HG03066 (cell line): Measurements from ENCODE around the gene UQCC2.

Experiments used
- ATAC-seq: cut with Tn5 transposase; IDR thresholded peaks from one replicate; pipeline ENCODE4 v1.9.1; 2021; ENCODE audit warnings: low read depth; ENCODE audit not compliant: unreplicated experiment

Gene UQCC2

GRCh38 chr6:33727126-33727525 is 15.6 kb upstream of the UQCC2 start:
- ATAC-seq = no peak

DNA sequence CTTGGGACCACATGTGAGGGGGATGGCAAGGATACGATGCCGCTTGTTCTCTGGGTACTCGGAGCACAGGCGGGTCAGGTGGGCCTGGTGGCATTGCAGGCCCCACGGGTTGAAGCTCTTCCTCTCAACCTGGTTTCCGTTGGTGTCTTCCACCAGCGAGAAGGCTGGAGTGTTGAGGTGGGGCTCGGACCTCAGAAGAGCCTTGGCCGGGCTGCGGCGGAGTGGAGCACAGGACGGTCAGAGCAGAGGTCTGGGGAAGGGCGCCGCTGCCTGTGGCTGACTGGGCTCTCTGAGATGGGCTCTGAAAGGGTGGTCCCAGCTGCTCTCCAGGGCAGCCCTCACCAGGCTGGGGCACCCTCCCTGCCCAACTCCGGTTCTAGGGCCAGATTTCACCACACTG is 15.2 kb upstream of the UQCC2 start:
- no peak for ATAC-seq

- no peak for ATAC-seq
Measured at GRCh38 chr6:33725891-33726673, 14.6 kb upstream of the UQCC2 start.

- ATAC-seq = no peak
Measured at GRCh38 chr6:33725222-33725621, 13.7 kb upstream of the UQCC2 start.

DNA sequence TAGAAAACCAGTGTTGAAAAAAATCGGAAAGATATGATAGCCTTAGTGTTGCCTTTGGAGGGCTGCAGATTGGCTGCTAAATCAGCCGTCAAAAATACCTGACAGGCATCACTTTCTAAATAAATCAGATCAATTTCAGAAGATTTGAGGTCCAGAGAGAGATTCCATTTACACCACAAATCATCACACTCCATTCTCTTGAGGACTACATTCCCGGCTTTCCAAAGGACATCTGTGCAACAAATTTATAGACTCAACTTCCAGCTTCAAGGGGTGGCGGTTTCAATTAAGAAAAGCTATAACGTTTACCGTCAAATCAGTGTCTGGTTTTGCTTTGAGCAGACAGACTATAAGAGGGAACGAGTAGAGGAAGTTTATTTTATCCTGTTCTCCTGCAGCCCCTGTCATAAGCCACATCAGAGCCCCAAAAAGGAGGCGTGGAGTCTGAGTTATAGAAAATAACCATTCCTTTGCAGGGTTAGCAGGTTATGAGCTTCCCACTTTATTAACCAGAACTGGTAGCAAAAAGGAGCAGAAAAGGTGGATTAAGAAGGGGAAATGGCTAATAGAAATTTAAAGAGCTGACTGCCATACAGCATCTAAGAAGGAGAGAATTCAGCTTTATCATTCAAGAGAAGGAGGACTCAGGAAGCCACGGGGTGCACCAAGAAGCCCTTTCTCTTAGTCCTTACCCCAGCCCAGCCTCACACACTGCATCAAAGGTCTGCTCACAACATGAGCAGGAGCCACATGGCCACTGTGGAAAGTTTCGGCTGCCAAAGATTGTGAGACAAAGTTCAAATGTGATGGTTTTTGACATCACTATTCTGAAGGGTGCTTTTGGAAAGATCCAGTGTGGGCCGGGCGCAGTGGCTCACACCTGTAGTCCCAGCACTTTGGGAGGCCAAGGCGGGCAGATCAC is 12.9 kb upstream of the UQCC2 start:
- ATAC-seq = no peak

DNA sequence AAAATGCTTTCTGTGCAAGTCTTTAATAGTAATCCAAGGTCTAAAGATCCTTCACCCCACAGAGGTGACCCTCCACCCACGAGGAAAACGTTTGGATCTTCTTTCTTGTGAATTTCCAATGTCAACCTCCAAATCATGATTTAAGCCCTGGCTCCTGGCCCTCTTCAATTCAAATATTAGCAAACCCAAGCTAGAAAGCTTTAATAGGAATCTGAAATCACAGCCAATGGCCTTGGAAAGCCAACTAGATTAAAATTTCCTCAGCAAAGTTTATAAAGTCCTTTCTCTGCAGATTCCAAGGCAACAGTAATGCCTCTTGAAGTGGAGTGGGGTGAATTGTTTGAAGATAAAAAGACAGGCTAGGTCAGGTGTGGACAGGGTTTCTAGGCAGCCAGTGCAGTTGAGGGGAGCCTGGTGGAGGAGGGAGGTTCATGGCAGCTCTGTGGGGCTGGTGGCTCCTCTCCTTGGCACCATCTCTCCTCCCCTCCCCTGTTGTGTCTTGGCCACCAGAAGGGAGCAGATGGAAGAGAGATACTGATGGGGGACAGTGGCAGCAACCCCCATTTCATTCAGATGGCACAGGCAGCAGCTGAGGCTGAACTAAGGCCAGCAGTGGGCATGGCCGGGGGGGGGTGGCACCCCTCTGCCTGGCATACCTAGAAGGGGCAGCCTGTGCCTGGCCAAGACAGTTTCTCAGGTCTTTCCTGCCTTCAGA is 12.0 kb upstream of the UQCC2 start:
- no peak for ATAC-seq

DNA sequence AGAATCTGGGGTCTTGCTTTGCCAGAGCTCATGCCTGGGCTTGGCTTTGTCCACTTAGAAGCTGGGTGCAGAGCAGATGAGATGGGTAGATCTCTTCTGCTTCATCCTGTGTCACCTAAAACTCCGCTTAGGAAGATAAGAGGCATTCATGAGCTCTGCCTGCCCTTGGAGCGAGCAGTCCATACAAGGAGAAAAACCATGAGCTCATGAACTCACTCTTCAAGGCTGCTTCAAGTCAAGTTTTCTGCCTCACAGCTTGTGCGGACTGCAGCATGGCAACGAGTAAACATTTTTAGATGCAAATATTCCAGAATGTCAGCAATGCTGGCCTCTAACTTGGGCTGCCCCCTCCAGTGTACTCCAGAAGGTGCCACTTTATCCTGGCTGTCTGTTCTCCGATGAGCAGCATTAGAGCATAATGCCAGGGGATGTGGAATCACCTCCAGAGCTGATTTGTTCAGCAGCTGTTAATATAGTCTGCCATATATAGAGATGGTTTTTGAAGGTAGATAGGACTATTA is 10.7 kb upstream of the UQCC2 start:
- no peak for ATAC-seq

GRCh38 chr6:33721508-33721907 is 10.0 kb upstream of the UQCC2 start:
- no peak for ATAC-seq

DNA sequence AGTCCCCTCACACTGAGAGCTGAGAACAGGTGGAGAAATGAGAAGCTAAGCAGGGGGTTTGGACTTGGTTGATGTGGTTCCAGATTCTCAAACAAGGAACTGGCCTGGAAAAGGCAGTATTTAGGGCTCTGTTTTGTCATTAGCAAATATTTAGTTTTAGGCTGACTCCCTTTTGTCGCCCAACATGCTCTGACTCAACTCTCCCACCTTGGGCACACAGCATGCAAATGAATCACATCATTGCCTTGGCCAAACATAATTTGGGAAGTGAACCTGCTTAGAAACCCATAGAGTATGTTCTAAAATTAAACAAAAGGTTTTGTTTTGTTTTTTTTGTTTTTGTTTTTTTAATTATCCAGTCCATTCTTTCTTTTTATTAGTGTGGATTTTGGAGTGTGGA is 9.5 kb upstream of the UQCC2 start:
- no peak for ATAC-seq

DNA sequence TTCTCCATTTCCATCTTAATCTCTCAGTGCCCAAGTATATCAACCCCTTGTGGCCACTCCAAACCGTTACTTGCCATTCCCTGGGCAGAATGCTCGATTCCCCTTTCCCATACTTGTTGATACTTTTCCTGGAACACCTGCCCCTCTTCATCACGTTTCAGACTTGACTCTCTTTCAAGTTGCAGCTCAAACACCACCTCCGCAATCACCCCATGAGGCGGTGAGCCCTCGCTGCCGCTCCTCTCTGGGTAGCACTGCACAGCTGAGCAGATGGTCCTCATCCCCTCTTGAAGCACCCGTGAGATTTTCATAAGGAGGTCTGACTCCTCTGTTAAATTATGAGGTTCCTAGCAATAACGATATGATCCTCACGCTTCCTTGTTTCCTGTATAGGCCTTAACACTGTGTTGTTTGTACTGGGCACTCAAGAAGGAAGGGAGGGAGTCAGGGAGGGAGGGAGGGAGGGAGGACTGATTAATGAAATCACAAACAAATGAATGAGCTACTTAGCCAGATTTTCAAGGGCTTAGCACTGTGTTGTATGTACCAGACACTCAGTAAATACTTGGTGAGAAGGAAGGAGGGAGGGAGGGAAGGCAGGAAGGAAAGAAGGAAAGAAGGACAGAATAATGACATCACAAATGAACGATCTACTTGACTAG is 8.0 kb upstream of the UQCC2 start:
- ATAC-seq = no peak

DNA sequence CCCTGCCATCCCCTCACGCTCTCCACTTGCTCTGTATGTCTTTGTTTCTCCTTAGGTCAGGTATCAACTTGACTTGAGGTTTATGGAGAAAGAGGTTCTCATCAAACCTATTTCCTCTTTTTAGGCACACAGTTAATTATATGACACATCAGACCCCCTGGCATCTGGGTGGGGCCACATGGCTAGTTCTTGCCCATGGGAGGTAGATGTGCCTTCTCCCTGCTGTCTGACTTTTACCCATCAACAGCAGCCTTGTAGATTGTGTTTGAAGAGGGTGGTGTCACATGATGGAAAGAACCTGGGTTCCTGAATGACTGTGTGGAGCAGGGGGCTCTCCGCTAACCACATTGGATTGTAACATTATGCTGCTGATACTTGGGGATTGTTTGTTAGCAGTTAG is 7.2 kb upstream of the UQCC2 start:
- no peak for ATAC-seq

DNA sequence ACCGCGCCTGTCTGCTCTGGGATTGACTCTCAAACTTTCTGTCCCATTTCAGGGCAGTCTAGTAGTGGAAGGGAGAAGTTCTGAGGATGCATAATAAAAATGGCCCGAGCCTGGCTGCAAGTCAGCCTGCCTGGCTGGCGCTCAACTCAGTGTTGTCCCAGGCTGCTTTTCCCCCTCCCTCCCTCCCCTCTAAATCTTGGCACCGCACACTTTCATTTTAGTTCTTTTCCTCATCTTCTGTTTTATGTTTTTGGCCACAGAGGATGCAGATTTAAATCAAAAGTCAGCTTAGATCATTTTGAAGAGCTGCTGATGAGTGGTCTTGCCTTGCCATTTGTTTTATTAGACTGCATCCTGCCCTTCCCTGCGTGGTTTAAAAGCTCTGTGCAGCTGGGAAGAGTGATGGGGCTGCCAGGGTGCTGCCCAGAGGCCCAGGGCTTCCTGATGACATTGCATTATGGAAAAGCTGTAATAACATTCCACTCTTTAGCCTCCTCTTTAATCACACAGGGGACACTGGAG is 6.5 kb upstream of the UQCC2 start:
- no peak for ATAC-seq

DNA sequence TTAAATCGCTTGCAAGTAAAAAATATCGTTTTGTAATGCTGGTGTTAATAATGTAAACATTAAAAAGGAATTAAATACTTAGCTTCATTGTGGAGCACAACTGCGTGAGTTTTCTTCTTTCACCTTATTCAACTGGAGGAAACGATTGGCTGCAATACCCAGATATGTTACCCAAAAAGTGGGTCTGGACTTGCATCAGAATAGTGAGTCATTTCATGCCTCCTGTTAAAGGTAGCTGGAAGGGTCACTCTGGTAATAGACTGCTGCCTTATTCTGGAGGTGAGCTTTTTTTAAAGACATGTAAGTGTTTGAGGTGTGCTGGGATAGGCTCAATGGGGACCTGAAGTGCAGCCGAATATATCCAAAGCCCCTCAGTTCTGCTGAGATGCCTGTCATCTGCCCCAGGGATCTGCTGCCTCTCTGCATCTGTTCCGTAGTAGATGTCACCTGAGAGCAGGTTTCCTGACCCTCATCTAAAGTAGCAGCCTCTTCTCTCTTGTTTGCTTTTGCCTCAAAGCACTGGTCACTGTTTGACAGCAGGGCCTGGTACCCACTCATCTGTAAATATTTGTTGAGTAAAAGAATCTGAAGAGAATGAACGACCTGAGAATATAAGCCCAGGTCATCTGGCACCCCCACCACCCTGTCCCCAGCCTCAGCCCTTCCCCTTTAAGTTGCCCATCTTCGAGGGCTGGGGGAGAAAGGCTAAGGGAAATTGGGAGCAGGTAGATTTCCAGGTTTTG is 5.6 kb upstream of the UQCC2 start:
- ATAC-seq = no peak

DNA sequence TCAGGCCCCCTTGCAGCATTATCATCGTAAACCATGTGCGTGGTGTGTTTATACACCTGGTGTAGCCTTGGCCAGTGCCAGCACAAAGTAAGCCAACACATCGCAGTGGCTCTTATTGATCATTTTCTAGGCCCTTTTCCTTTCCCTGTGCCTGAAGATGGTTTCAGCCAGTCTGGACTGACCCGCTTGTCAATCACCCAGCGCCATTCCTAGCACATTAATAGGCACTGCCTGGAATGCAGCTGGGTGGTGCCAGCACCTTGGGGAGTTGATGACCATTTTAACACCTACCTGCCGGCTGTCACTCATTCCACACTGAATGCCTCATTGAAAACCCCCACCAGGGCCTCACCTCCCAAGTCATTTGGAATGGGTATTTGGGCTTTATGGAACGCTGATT is 4.9 kb upstream of the UQCC2 start:
- no peak for ATAC-seq

DNA sequence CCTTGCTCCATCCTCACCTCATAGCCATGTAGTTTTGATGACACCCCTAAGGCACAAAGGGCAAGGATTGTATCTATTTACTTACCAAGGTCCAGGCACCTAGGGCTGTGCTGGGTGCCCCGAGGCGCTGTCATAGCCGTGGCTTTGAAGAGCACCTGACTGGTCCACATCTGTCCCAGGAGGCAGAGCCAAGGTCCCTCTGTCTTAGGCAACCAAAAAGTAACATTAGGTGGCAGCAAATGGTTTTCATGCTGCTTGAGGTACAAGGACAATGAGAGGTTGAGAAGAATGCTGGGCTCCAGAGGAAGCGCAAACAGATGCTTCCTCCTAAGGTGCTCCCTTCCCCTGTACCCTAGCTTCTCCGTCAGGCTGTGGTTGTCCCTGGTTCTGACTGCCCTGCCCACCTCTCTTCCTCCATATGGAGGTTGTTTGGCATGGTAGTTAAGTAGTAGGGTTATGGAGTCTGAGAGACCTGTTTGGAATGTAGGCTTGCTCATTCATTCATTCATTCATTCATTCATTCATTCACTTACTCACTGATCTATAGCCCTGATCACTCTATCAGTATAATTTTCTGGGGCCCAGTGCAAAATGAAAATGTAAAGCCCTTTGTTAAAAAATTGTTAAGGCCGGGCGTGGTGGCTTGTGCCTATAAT is 3.0 kb upstream of the UQCC2 start:
- no peak for ATAC-seq

DNA sequence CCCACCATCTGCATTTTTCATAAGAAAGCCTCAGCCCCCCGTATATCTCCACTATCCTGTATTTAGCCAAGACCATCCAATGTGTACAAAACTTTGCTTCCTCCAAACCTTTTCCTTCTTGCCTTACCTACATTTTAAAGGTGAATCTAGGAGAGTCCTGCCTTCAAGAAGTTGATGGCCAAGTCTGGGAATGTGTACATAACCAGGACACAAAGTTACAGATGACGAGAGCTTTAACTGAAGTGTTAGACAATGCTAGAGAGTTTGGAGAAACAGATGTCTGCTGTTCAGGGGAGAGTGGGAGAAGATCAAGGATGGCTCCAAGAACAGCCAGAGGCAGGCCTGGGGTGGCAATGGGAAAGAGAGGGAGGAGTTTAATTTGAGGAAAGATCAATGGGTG is 2.3 kb upstream of the UQCC2 start:
- ATAC-seq = no peak

DNA sequence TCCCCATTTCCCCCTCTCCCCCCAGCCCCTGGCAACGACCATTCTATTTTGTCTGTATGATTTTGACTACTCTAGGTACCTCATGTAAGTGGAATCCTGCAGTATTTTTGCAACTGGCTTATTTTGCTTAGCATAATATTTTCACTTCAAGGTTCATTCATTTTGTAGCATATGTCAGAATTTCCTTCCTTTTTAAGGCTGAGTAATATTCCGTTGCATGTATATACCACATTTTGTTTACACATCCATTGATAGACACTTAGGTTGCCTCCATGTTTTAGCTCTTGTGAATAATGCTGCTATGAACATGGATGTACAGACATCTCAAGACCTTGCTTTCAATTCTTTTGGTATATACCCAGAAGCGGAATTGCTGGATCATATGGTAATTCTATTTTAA is 1.4 kb upstream of the UQCC2 start:
- no peak for ATAC-seq

DNA sequence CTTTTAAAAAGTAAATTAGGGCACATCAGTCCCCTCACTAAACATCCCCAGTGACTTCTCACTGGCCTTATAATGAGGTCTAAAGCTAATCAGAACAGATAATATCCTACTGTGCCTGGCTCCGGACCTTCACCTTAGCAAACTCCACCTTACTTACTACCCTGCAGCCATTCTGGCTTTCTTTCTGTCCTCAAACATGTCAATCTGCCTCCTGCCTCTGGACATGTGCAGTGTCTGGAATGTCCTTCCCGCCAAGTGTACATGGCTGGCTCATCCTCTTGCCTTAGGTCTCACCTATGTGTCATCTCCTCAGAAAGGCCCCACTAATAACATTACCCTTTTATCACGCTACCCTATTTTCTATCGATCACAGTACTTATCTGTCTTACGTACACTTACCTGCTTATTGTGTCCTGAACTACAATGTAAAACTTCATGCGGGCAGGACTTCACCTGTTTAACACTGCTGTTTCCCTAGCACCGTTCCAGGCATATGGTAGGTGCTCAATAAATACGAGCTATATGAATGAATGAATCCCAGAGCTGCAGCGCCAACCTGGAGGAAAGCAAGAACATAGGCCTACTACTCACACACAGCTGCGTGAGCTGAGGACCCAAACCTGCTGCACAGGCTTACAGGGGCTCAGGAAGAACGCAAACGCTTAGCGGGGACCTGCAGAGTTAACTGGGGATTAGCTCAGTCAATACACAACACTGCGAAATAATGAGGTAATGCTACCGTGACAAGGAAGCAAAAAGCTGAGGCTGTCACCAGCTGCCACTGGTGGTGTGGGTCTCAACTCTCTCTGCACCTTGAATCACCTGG is 991 bp downstream of the UQCC2 start:
- no peak for ATAC-seq
